Keratinocyte (primary cell): ENCODE data around the gene STX18.

ENCODE experiments used
- CTCF ChIP-seq, 3 experiments: IDR thresholded peaks in 1 of 3; conservative IDR thresholded peaks in 1 of 3; optimal IDR thresholded peaks in 1 of 3; 2 replicates in 2 of 3; 3 replicates in 1 of 3; pipeline versions ENCODE3 to v1.5.1; 2011; ENCODE audit warnings: low read length in 3 of 3, mild to moderate bottlenecking in 3 of 3, moderate library complexity in 2 of 3, control low read depth in 1 of 3, inconsistent platforms in 1 of 3; ENCODE audit not compliant: insufficient read depth in 2 of 3; ENCODE audit errors: extremely low read depth in 1 of 3
- EZH2 ChIP-seq: IDR thresholded peaks from one replicate; pipeline ENCODE4 v1.6.1; 2012; ENCODE audit warnings: inconsistent platforms, mild to moderate bottlenecking, low read length, moderate library complexity

- TF ChIP-seq EZH2: no peak
- no peak for TF ChIP-seq CTCF (optimal IDR thresholded peaks at IDR 0.05 in 1 of 3, IDR thresholded peaks at IDR 0.05 in 1 of 3, conservative IDR thresholded peaks at IDR 0.05 in 1 of 3; ENCODE audit: extremely low read depth in 1 of 3, insufficient read depth in 2 of 3, low read length in 3 of 3)
These were observed 131.6 kb downstream of the STX18 start for GRCh38 chr4:4410271-4410670.
